Measurements from ENCODE around the gene STAT5B.

The STAT5B gene

DNA sequence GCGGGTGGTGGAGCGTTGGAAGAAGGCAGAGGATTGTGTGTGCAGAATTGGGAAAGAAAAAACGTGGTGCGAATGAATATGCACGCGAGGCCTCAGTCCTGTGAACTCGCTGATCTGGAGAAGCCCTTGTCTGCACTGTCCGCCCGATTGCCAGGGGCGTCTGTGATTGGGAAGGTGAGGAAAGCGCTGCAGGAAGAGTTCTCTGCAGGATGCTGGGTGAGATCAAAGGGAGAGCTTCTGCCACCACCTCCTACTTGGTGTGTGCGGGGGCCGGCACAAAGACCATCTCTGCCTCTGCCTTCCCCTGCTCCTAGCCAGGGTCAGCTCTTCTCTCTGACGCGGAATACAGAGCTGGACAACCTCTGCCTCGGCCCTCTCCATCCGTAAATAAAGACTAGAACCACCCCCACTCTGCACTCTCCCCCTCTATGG is 120.6 kb downstream of the STAT5B start:
- peak overlapping the region in 1 of 2 experiments; percentile 60 for H3K4ac ChIP-seq (ENCODE audit: low read depth in 1 of 2, low read length in 2 of 2)
- DNase-seq, result peak; percentile 53
- H3K4me1 ChIP-seq (ENCODE audit: control insufficient read depth, insufficient read depth, low read depth, low read length), result peaks cover 18% of the 10 kb centered on the region
- H3K27ac ChIP-seq (ENCODE audit: low read length, poor library complexity, severe bottlenecking), result no peak overlapping the region
- peak overlapping the region; percentile 32 for H2AFZ ChIP-seq (ENCODE audit: low read depth, low read length)
- no peaks in the 10 kb centered on the region for H3K27me3 ChIP-seq (ENCODE audit: control insufficient read depth in 1 of 2, insufficient read depth in 1 of 2, low read length in 2 of 2)
- 19% methylated on average over 17 of the region's 17 CpGs for WGBS
- peaks cover 1% of the 10 kb centered on the region for H3K79me1 ChIP-seq (replicated peaks; ENCODE audit: low read length, poor library complexity, severe bottlenecking)
- H3K14ac ChIP-seq (ENCODE audit: low read length in 2 of 2), result no peak overlapping the region
- H3K4me3 ChIP-seq (ENCODE audit: insufficient read depth in 1 of 2, low read depth in 1 of 2, low read length in 2 of 2), result peak overlapping the region; percentile 31 to 100
- peaks cover 4 to 7% of the 10 kb centered on the region in 2 experiments for H3K36me3 ChIP-seq (ENCODE audit: control insufficient read depth in 1 of 2, insufficient read depth in 2 of 2, low read depth in 1 of 2, low read length in 2 of 2)
- H3K18ac ChIP-seq (ENCODE audit: low read depth in 1 of 2, low read length in 2 of 2), result peak overlapping the region in 1 of 2 experiments; percentile 29
- peak overlapping the region in 1 of 2 experiments; percentile 80 for H3K23ac ChIP-seq (ENCODE audit: low read length in 2 of 2)
- H2BK5ac ChIP-seq (ENCODE audit: low read depth, low read length, poor library complexity, severe bottlenecking), result no peak overlapping the region
- peak overlapping the region; percentile 40 for H3K4me2 ChIP-seq (ENCODE audit: low read length, poor library complexity, severe bottlenecking)
- no peak overlapping the region for H2AK5ac ChIP-seq (ENCODE audit: low read length, severe bottlenecking)
- no peak overlapping the region for H2BK15ac ChIP-seq (ENCODE audit: low read depth, poor library complexity, severe bottlenecking)
- H3K9ac ChIP-seq (ENCODE audit: low read length), result peak overlapping the region; percentile 100
- no peak overlapping the region for H4K91ac ChIP-seq (ENCODE audit: low read length)
- no peak overlapping the region for H2BK12ac ChIP-seq (ENCODE audit: low read length in 2 of 2)
- peak overlapping the region; percentile 62 for H4K8ac ChIP-seq (ENCODE audit: low read length)
- no peaks in the 10 kb centered on the region for H3K9me3 ChIP-seq (ENCODE audit: control insufficient read depth, low read length)
- no peak overlapping the region for H2BK120ac ChIP-seq (ENCODE audit: low read depth, low read length)

DNA sequence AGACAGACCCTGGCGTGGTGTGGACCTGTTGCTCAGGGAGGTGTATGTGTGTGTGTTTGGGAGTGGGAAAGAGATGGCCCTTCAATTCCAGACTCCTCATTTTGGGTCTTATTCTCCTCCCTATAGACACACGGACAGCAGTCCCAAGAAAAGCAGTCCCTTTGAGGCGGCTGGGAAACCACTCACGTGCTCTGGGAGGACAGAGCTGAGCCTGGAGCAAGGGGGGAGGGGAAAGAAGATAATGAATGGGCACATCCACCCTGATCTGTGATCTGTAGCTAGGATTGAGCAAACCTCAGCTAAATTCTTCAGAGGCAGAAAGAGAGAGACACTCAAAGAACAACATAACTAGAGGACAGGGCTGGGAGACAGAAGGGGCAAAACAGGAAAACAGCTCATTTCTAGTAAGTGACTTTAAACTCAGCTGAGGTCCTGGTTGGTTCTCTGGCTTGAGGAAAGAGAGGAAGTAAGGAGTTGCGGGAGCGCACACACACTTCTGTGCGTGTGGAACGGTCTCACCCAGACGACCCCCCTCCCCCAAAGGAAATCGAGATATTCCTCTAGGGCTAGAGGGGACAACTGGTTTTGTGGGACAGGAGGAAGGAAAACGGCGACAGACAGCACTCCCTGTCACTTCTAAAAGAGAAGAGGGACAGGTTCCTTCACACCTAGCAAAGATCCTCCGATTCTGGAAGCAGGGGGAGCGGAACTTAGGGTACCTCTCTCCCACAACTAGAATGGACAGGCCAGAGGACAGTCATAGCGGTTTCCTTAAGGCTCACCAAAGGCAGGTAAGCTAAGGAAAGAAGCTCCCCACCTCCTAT is 122.1 kb downstream of the STAT5B start:
- no peaks in the 10 kb centered on the region for H3K9me3 ChIP-seq (ENCODE audit: control insufficient read depth, low read length)
- 10% methylated on average over 8 of the region's 15 CpGs for WGBS
- H3K4me3 ChIP-seq (ENCODE audit: insufficient read depth in 1 of 2, low read depth in 1 of 2, low read length in 2 of 2), result peak overlapping the region; percentile 93 to 100
- H3K4ac ChIP-seq (ENCODE audit: low read depth in 1 of 2, low read length in 2 of 2), result peak overlapping the region; percentile 52 to 86
- H3K9ac ChIP-seq (ENCODE audit: low read length), result peak overlapping the region; percentile 100
- peak overlapping the region; percentile 79 for H3K4me2 ChIP-seq (ENCODE audit: low read length, poor library complexity, severe bottlenecking)
- H3K18ac ChIP-seq (ENCODE audit: low read depth in 1 of 2, low read length in 2 of 2), result peak overlapping the region; percentile 79 to 94
- no peak overlapping the region for H2BK120ac ChIP-seq (ENCODE audit: low read depth, low read length)
- no peak overlapping the region for H2AFZ ChIP-seq (ENCODE audit: low read depth, low read length)
- peak overlapping the region; percentile 84 for H4K91ac ChIP-seq (ENCODE audit: low read length)
- peaks cover 2% of the 10 kb centered on the region for H3K79me1 ChIP-seq (replicated peaks; ENCODE audit: low read length, poor library complexity, severe bottlenecking)
- H3K27me3 ChIP-seq (ENCODE audit: control insufficient read depth in 1 of 2, insufficient read depth in 1 of 2, low read length in 2 of 2), result no peaks in the 10 kb centered on the region
- no peak overlapping the region for H2BK15ac ChIP-seq (ENCODE audit: low read depth, poor library complexity, severe bottlenecking)
- H3K14ac ChIP-seq (ENCODE audit: low read length in 2 of 2), result peak overlapping the region in 1 of 2 experiments; percentile 83
- no peak overlapping the region for H3K23ac ChIP-seq (ENCODE audit: low read length in 2 of 2)
- H2BK5ac ChIP-seq (ENCODE audit: low read depth, low read length, poor library complexity, severe bottlenecking), result no peak overlapping the region
- peak overlapping the region; percentile 24 for H3K27ac ChIP-seq (ENCODE audit: low read length, poor library complexity, severe bottlenecking)
- peak overlapping the region in 1 of 2 experiments; percentile 12 for H2BK12ac ChIP-seq (ENCODE audit: low read length in 2 of 2)
- no peak overlapping the region for H2AK5ac ChIP-seq (ENCODE audit: low read length, severe bottlenecking)
- H3K36me3 ChIP-seq (ENCODE audit: control insufficient read depth in 1 of 2, insufficient read depth in 2 of 2, low read depth in 1 of 2, low read length in 2 of 2), result peaks cover 9 to 13% of the 10 kb centered on the region in 2 experiments
- peak; percentile 69 for DNase-seq
- peak overlapping the region; percentile 94 for H4K8ac ChIP-seq (ENCODE audit: low read length)
- H3K4me1 ChIP-seq (ENCODE audit: control insufficient read depth, insufficient read depth, low read depth, low read length), result peaks cover 18% of the 10 kb centered on the region
